Bronchial epithelial cell (primary cell): Measurements from ENCODE around the gene ARAF. TPM values are rescaled to one million over a fixed set of nuclear protein-coding genes. Genes with fewer than 3 reads are reported as not detected.

Experiments
- DNase-seq: peaks from one replicate; pipeline ENCODE4 v3.0.0-alpha.2; 2010; ENCODE audit warnings: low read depth
- FAIRE-seq: peaks from 2 replicates; lab custom pipeline; 2011; peaks lifted over from hg19 to GRCh38; lab: Jason Lieb, UNC
- H3K27me3 ChIP-seq: 2 replicates; pipeline ENCODE4 v1.5.1; 2011; ENCODE audit warnings: low read length; ENCODE audit not compliant: control insufficient read depth, insufficient read depth
- H3K36me3 ChIP-seq: 2 replicates; pipeline ENCODE4 v1.5.1; 2011; ENCODE audit warnings: low read length; ENCODE audit not compliant: control insufficient read depth, insufficient read depth
- H3K4me3 ChIP-seq: 2 replicates; pipeline ENCODE4 v1.5.1; 2011; ENCODE audit warnings: mild to moderate bottlenecking, low read depth, low read length, control low read depth
- CTCF ChIP-seq: IDR thresholded peaks from 2 replicates; pipeline ENCODE4 v1.5.1; 2011; ENCODE audit warnings: mild to moderate bottlenecking, moderate library complexity, low read length, control low read depth, inconsistent platforms; ENCODE audit not compliant: insufficient read depth, severe bottlenecking
- total RNA-seq: library from RNA; depleted of rRNA; stranded (reverse); fragments of >200 nt; gene quantifications from 2 replicates; pipeline ENCODE4 v1.2.1, GENCODE V29; 2014

The ARAF gene
- total RNA-seq, 1 donor from 2014 or later: 9.2 TPM

- DNase-seq: peak; percentile 80
- peak; percentile 55 for TF ChIP-seq CTCF
- Histone ChIP-seq H3K27me3 (no peaks in the 10 kb centered on the region), H3K36me3 (no peaks in the 10 kb centered on the region), H3K4me3 (no peak overlapping the region)
- FAIRE-seq: no peak
Measured at GRCh38 chrX:47540754-47541538, 20.1 kb upstream of the ARAF start.

GRCh38 chrX:47543496-47543895, 17.5 kb upstream of the ARAF start:
- H3K27me3 ChIP-seq: no peaks in the 10 kb centered on the region
- FAIRE-seq (no peak), DNase-seq (no peak)
- H3K4me3 ChIP-seq: no peak overlapping the region
- TF ChIP-seq CTCF: no peak
- no peaks in the 10 kb centered on the region for H3K36me3 ChIP-seq

GRCh38 chrX:47556045-47556623, 4.9 kb upstream of the ARAF start:
- Histone ChIP-seq H3K4me3 (peak overlapping the region; percentile 51), H3K36me3 (no peaks in the 10 kb centered on the region), H3K27me3 (no peaks in the 10 kb centered on the region)
- DNase-seq: peak; percentile 86
- FAIRE-seq: no peak
- no peak for TF ChIP-seq CTCF

- no peak overlapping the region for H3K4me3 ChIP-seq
- no peaks in the 10 kb centered on the region for H3K27me3 ChIP-seq
- peaks cover 3% of the 10 kb centered on the region for H3K36me3 ChIP-seq
- no peak for TF ChIP-seq CTCF
- no peak for FAIRE-seq
- DNase-seq: no peak
Measured at GRCh38 chrX:47558436-47558835, 2.6 kb upstream of the ARAF start.

- no peak for TF ChIP-seq CTCF
- FAIRE-seq (no peak), DNase-seq (no peak)
- peak overlapping the region; percentile 49 for H3K4me3 ChIP-seq
- no peaks in the 10 kb centered on the region for H3K27me3 ChIP-seq
- H3K36me3 ChIP-seq: peaks cover 4% of the 10 kb centered on the region
Measured at GRCh38 chrX:47560179-47560933, 649 bp upstream of the ARAF start.
